ENCODE results near the gene CDH4. TPM values are rescaled to one million over a fixed set of nuclear protein-coding genes. Genes with fewer than 3 reads are reported as not detected.

The CDH4 gene
- total RNA-seq, 4 donors from 2014 or later = not detected

DNA sequence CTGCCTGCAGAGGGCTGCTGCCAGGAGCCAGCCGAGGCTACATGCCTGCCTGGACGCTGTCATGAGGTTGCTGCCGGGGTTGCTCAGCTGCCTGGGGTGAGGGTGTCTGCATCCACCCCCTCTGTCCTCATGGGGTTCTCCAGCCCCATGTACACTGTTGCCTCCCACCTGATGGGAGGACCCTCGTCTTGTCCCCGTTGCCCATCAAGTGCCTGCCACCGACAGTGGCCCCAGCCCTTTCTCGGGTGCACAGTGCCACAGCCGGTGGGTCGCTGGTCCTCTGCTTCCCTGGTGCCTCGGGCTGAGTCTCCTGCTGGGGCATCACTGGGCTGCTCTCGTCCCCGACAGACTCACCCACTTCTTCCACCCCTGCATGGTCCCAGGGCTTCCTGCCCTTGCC lies 313.7 kb downstream of the CDH4 start:
- in situ Hi-C loops (cut with MboI; ENCODE audit: low pct_ligation_motif_present in 1 of 4, low pct_unique_long_range_greater_than_20kb in 1 of 4, low sequenced_read_pairs in 3 of 4) = no loop called here
- no peak overlapping the region for H3K4me3 ChIP-seq

DNA sequence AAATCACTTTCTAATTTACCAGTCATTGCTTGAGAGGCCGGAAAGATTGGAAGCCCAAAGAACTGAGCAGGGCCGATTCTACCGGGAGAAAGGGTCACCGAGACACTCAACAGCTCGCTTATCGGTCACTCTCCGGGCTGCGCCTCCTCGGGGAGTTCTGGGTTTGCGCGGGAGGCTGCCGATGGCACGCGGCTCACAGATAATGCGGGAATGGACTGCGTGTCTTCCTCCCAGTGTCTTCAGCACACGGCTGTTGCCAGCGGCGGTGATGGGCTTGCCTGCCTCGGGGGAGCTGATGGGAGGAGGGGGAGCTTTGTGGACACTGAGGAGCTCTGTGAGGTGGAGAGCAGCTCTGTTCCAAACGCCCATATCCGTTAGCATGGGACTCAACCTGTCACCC lies 314.6 kb downstream of the CDH4 start:
- Histone ChIP-seq H3K9me3 (no peaks in the 10 kb centered on the region), H3K27me3 (no peaks in the 10 kb centered on the region), H3K27ac (no peak overlapping the region), H3K4me1 (no peaks in the 10 kb centered on the region), H3K36me3 (no peaks in the 10 kb centered on the region), H3K4me3 (no peak overlapping the region)
- intact Hi-C loops (cut with DNase I; ENCODE audit: low total_unique reads) = no loop called here
- no peak for DNase-seq
- in situ Hi-C loops (cut with MboI; ENCODE audit: low pct_ligation_motif_present in 1 of 4, low pct_unique_long_range_greater_than_20kb in 1 of 4, low sequenced_read_pairs in 3 of 4) = no loop called here
- no peak for TF ChIP-seq POLR2A (IDR thresholded peaks at IDR 0.05)
- 83% methylated on average over 22 of the region's 22 CpGs; no CpG with 5 or more reads in 1 of the 2 donors for WGBS, 2 donors (ENCODE audit: low coverage in 1 of 2)

More for the DNA sequence above, 313.7 kb downstream of the CDH4 start:
- no peak overlapping the region for H3K27ac ChIP-seq
- H3K4me1 ChIP-seq = no peaks in the 10 kb centered on the region
- WGBS, 2 donors (ENCODE audit: low coverage in 1 of 2) = 89% methylated on average over 12 of the region's 12 CpGs; no CpG with 5 or more reads in 1 of the 2 donors
- no peak for DNase-seq
- TF ChIP-seq POLR2A (IDR thresholded peaks at IDR 0.05) (no peak), EP300 (IDR thresholded peaks at IDR 0.05; ENCODE audit: low read depth) (no peak), POLR2AphosphoS5 (IDR thresholded peaks at IDR 0.05) (no peak)
- TF ChIP-seq, protein P1, sequence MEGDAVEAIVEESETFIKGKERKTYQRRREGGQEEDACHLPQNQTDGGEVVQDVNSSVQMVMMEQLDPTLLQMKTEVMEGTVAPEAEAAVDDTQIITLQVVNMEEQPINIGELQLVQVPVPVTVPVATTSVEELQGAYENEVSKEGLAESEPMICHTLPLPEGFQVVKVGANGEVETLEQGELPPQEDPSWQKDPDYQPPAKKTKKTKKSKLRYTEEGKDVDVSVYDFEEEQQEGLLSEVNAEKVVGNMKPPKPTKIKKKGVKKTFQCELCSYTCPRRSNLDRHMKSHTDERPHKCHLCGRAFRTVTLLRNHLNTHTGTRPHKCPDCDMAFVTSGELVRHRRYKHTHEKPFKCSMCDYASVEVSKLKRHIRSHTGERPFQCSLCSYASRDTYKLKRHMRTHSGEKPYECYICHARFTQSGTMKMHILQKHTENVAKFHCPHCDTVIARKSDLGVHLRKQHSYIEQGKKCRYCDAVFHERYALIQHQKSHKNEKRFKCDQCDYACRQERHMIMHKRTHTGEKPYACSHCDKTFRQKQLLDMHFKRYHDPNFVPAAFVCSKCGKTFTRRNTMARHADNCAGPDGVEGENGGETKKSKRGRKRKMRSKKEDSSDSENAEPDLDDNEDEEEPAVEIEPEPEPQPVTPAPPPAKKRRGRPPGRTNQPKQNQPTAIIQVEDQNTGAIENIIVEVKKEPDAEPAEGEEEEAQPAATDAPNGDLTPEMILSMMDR (IDR thresholded peaks at IDR 0.05) = no peak
- intact Hi-C loops (cut with DNase I; ENCODE audit: low total_unique reads) = no loop called here
- H3K36me3 ChIP-seq = no peaks in the 10 kb centered on the region
- no peaks in the 10 kb centered on the region for H3K27me3 ChIP-seq
- H3K9me3 ChIP-seq = no peaks in the 10 kb centered on the region

DNA sequence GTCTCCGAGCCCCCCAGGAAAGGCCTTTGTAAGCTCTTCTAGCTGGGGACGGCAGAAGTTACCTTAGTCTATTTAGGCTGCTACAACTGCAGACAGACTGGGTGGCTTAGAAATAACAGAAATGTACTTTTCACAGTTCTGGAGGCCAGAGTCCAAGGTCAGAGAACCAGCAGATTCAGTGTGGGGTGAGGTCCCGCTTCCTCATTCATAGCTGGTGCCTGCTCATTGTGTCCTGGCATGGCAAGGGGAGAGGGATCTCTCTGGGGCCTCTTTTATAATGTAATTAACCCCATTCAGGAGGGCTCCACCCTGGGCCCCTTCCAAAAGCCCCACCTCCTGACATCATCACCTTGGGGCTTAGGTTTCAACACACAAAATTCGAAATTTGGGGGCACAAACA lies 315.1 kb downstream of the CDH4 start:
- intact Hi-C loops (cut with DNase I; ENCODE audit: low total_unique reads) = no loop called here
- 32% methylated on average over 4 of the region's 4 CpGs; no CpG with 5 or more reads in 1 of the 2 donors for WGBS, 2 donors (ENCODE audit: low coverage in 1 of 2)

DNA sequence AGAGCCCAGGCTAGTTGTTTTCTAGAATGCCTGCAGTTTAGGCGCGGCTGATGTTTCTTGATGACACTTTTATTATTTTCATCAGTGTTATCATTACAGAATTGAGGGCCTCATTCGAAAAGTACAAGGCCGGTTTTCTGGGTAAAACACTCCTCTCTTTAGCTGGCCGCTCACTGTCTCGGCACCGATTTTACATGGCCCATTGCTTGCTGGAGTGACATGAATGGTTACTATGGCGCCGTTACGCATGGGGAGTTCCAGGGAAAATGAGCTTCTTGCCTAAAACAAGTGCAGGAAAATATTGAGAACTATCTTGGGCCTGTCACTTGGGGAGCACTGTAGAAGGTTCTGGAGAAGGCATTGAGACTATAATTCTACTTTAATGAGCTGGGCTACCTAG lies 317.8 kb downstream of the CDH4 start:
- Histone ChIP-seq H3K9me3 (no peaks in the 10 kb centered on the region), H3K36me3 (no peaks in the 10 kb centered on the region), H3K27ac (no peak overlapping the region), H3K4me1 (no peaks in the 10 kb centered on the region), H3K27me3 (no peaks in the 10 kb centered on the region), H3K4me3 (no peak overlapping the region)
- TF ChIP-seq, protein P1 (IDR thresholded peaks at IDR 0.05) = no peak
- TF ChIP-seq POLR2A (IDR thresholded peaks at IDR 0.05) (no peak), EP300 (IDR thresholded peaks at IDR 0.05; ENCODE audit: low read depth) (no peak), POLR2AphosphoS5 (IDR thresholded peaks at IDR 0.05) (no peak)
- 92 to 96% methylated on average over 5 to 10 of the region's 10 CpGs for WGBS, 2 donors (ENCODE audit: low coverage in 1 of 2)
- no peak for DNase-seq
- in situ Hi-C loops (cut with MboI; ENCODE audit: low pct_ligation_motif_present in 1 of 4, low pct_unique_long_range_greater_than_20kb in 1 of 4, low sequenced_read_pairs in 3 of 4) = no loop called here
- intact Hi-C loops (cut with DNase I; ENCODE audit: low total_unique reads) = no loop called here

More for the DNA sequence above, 315.1 kb downstream of the CDH4 start:
- no peak for DNase-seq
- Histone ChIP-seq H3K27ac (no peak overlapping the region), H3K27me3 (no peaks in the 10 kb centered on the region), H3K9me3 (no peaks in the 10 kb centered on the region), H3K4me3 (no peak overlapping the region), H3K4me1 (no peaks in the 10 kb centered on the region), H3K36me3 (no peaks in the 10 kb centered on the region)
- in situ Hi-C loops (cut with MboI; ENCODE audit: low pct_ligation_motif_present in 1 of 4, low pct_unique_long_range_greater_than_20kb in 1 of 4, low sequenced_read_pairs in 3 of 4) = no loop called here
- TF ChIP-seq POLR2A (IDR thresholded peaks at IDR 0.05) (no peak), EP300 (IDR thresholded peaks at IDR 0.05; ENCODE audit: low read depth) (no peak), POLR2AphosphoS5 (IDR thresholded peaks at IDR 0.05) (no peak)
- TF ChIP-seq, protein P1 (IDR thresholded peaks at IDR 0.05) = no peak

DNA sequence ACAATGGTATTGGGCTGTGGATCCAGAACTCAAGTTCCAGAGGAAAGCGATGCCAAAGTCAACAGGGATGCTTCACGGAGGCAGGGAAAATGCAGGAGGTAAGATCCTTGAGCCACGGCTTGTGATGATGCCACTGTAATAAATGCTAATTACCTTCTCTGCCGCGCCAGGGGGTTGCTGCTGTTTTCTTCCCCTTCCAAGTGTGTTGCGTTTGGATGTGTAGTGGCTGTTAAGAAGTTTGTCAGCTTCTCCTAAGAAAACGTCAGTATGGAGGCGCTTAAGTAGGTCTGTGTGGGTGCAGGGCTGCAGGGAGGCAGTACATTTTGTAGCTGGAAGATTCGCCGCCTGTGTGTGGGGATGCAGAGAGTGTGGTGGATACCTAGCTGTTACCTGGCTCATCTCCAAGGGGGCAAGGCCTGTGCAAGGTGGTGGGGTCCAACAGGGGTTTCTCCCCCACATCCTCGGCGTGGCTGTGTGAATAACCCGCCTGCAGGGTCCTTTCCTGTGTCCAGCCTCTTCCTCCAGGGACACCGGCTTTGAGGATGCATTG lies 318.7 kb downstream of the CDH4 start:
- intact Hi-C loops (cut with DNase I; ENCODE audit: low total_unique reads) = no loop called here
- no peak overlapping the region for H3K4me3 ChIP-seq
- no peak for DNase-seq
- WGBS, 2 donors (ENCODE audit: low coverage in 1 of 2) = 70 to 71% methylated on average over 2 to 14 of the region's 14 CpGs
- TF ChIP-seq POLR2AphosphoS5 (IDR thresholded peaks at IDR 0.05) (no peak), POLR2A (IDR thresholded peaks at IDR 0.05) (no peak), EP300 (IDR thresholded peaks at IDR 0.05; ENCODE audit: low read depth) (no peak)
- TF ChIP-seq, protein P1 (IDR thresholded peaks at IDR 0.05) = no peak
- no peaks in the 10 kb centered on the region for H3K36me3 ChIP-seq
- no peaks in the 10 kb centered on the region for H3K4me1 ChIP-seq
- no peaks in the 10 kb centered on the region for H3K9me3 ChIP-seq
- no peaks in the 10 kb centered on the region for H3K27me3 ChIP-seq
- H3K27ac ChIP-seq = no peak overlapping the region
- in situ Hi-C loops (cut with MboI; ENCODE audit: low pct_ligation_motif_present in 1 of 4, low pct_unique_long_range_greater_than_20kb in 1 of 4, low sequenced_read_pairs in 3 of 4) = no loop called here
